B cell (primary cell): Measurements from ENCODE around the gene RC3H2.

Experiments
- EZH2 ChIP-seq: IDR thresholded peaks from 2 replicates; pipeline ENCODE4 v1.6.1; 2012; ENCODE audit warnings: borderline replicate concordance, low read depth, mild to moderate bottlenecking, moderate library complexity, low read length; ENCODE audit not compliant: insufficient read depth, poor library complexity, severe bottlenecking
- TF ChIP-seq, protein P1 (sequence below): fragments of 200-600 bp; IDR thresholded peaks from one replicate; pipeline ENCODE4 v1.8.0; 2022; ENCODE audit warnings: antibody characterized with exemption, mild to moderate bottlenecking

DNA sequence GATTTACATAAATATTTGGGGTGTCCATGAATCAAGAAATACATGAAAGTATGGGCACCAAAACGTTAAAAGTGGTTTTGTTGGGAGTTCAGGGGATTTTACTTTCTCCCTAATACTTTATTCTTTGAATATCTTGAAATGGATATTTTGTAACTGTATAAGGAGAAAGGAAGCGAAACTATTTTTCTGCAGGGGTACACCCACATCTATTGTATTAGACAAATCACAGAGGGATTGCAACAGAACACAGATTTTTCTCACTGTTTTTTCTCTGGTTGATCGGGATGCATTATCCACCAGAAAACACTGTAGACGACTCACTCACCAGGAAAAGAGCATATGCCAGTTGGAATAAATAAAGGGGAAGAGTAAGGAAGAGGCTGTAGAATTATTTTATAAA, 34.4 kb upstream of the RC3H2 start:
- TF ChIP-seq, protein P1, sequence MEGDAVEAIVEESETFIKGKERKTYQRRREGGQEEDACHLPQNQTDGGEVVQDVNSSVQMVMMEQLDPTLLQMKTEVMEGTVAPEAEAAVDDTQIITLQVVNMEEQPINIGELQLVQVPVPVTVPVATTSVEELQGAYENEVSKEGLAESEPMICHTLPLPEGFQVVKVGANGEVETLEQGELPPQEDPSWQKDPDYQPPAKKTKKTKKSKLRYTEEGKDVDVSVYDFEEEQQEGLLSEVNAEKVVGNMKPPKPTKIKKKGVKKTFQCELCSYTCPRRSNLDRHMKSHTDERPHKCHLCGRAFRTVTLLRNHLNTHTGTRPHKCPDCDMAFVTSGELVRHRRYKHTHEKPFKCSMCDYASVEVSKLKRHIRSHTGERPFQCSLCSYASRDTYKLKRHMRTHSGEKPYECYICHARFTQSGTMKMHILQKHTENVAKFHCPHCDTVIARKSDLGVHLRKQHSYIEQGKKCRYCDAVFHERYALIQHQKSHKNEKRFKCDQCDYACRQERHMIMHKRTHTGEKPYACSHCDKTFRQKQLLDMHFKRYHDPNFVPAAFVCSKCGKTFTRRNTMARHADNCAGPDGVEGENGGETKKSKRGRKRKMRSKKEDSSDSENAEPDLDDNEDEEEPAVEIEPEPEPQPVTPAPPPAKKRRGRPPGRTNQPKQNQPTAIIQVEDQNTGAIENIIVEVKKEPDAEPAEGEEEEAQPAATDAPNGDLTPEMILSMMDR: no peak
- TF ChIP-seq EZH2: no peak
